Measurements from ENCODE around the gene SPEF2. TPM values are rescaled to one million over a fixed set of nuclear protein-coding genes. Genes with fewer than 3 reads are reported as not detected.

Gene SPEF2
- total RNA-seq, 1 donor from 2014 or later: 10.8 TPM

DNA sequence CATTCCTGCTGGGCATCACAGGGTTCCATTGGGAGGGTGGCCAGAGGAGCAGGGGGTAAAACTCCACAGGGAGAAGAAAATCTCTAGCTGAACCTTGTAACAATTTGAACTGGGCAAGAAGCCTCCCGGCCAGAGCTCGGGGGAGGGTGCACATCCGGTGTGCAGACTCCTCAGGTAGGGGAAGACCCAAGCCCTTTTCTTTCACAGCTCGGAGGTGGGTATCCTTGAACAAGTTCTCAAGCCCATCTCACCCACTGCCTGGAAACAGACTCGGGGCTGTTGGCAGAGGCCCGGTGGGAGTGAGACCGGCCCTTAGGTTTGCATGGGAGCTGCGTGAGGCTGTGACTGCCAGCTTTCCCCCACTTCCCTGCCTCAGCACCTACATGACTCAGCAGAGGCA, 127.5 kb downstream of the SPEF2 start:
- Histone ChIP-seq H3K27me3 (no peaks in the 10 kb centered on the region), H3K4me1 (no peaks in the 10 kb centered on the region), H3K27ac (no peak overlapping the region), H3K36me3 (no peaks in the 10 kb centered on the region), H3K4me3 (no peak overlapping the region), H3K9me3 (no peaks in the 10 kb centered on the region)
- TF ChIP-seq POLR2AphosphoS5 (IDR thresholded peaks at IDR 0.05; ENCODE audit: insufficient read depth in 1 of 2, low read depth in 1 of 2): no peak
- TF ChIP-seq POLR2A (IDR thresholded peaks at IDR 0.05): no peak
- no peak for TF ChIP-seq CTCF (IDR thresholded peaks at IDR 0.05)
- intact Hi-C loops (cut with DNase I): no loop called here
- DNase-seq (ENCODE audit: extremely low spot score in 2 of 2): no peak

GRCh38 chr5:35745660-35746059, 128.0 kb downstream of the SPEF2 start:
- Histone ChIP-seq H3K27me3 (no peaks in the 10 kb centered on the region), H3K9me3 (no peaks in the 10 kb centered on the region), H3K4me1 (no peaks in the 10 kb centered on the region), H3K27ac (no peak overlapping the region), H3K36me3 (no peaks in the 10 kb centered on the region), H3K4me3 (no peak overlapping the region)
- TF ChIP-seq POLR2A (IDR thresholded peaks at IDR 0.05) (no peak), CTCF (IDR thresholded peaks at IDR 0.05) (no peak), POLR2AphosphoS5 (IDR thresholded peaks at IDR 0.05; ENCODE audit: insufficient read depth in 1 of 2, low read depth in 1 of 2) (no peak)
- intact Hi-C loops (cut with DNase I): no loop called here
- no peak for DNase-seq (ENCODE audit: extremely low spot score in 2 of 2)

DNA sequence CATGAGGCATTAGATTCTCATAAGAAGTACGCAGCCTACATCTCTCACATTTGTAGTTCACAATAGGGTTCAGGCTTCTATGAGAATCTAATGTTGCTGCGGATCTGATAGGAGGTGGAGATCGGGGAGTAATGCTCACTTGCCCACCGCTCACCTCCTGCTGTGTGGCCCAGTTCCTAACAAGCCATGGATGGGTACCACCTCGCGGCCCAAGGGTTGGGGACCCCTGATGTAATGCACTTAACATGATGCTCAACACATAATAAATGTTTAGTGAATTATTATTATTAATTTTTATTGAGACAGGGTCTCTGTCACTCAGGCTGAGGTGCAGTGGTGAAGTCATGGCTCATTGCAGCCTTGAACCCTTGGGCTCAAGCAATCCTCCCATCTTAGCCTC, 134.3 kb downstream of the SPEF2 start:
- no peak for DNase-seq (ENCODE audit: extremely low spot score in 2 of 2)
- H3K36me3 ChIP-seq: no peaks in the 10 kb centered on the region
- H3K9me3 ChIP-seq: no peaks in the 10 kb centered on the region
- no peak overlapping the region for H3K27ac ChIP-seq
- H3K27me3 ChIP-seq: no peaks in the 10 kb centered on the region
- no peaks in the 10 kb centered on the region for H3K4me1 ChIP-seq
- intact Hi-C loops (cut with DNase I): no loop called here
- no peak for TF ChIP-seq CTCF (IDR thresholded peaks at IDR 0.05)
- TF ChIP-seq POLR2A (IDR thresholded peaks at IDR 0.05): no peak
- TF ChIP-seq POLR2AphosphoS5 (IDR thresholded peaks at IDR 0.05; ENCODE audit: insufficient read depth in 1 of 2, low read depth in 1 of 2): no peak
- H3K4me3 ChIP-seq: no peak overlapping the region

GRCh38 chr5:35753500-35753899, 135.8 kb downstream of the SPEF2 start:
- no peaks in the 10 kb centered on the region for H3K9me3 ChIP-seq
- no peaks in the 10 kb centered on the region for H3K27me3 ChIP-seq
- TF ChIP-seq POLR2AphosphoS5 (IDR thresholded peaks at IDR 0.05; ENCODE audit: insufficient read depth in 1 of 2, low read depth in 1 of 2): no peak
- TF ChIP-seq CTCF (IDR thresholded peaks at IDR 0.05): no peak
- TF ChIP-seq POLR2A (IDR thresholded peaks at IDR 0.05): no peak
- no peak overlapping the region for H3K4me3 ChIP-seq
- DNase-seq (ENCODE audit: extremely low spot score in 2 of 2): no peak
- no peaks in the 10 kb centered on the region for H3K4me1 ChIP-seq
- H3K36me3 ChIP-seq: no peaks in the 10 kb centered on the region
- H3K27ac ChIP-seq: no peak overlapping the region
- intact Hi-C loops (cut with DNase I): no loop called here

DNA sequence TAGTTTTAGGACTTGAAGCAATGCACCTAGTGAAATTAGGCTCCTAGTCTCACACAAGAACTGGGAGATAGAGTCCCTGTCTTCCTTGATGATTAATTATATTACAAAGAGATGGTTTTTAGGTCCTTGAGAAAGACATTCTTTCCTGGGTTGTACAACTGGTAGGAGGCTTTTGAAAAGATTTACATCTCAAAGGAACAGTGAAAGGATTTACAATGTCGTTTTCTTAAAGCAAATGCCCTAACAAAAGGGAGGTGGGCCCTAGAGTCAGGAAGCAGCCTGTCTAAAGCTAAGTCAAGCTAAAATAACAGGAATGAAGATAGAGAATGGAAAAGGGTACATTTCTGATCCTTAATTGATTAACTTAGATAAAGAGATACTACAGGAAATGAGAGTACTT, 136.8 kb downstream of the SPEF2 start:
- H3K27ac ChIP-seq: no peak overlapping the region
- no peak for TF ChIP-seq POLR2AphosphoS5 (IDR thresholded peaks at IDR 0.05; ENCODE audit: insufficient read depth in 1 of 2, low read depth in 1 of 2)
- TF ChIP-seq POLR2A (IDR thresholded peaks at IDR 0.05): no peak
- TF ChIP-seq CTCF (IDR thresholded peaks at IDR 0.05): no peak
- H3K4me3 ChIP-seq: no peak overlapping the region
- intact Hi-C loops (cut with DNase I): no loop called here
- H3K4me1 ChIP-seq: no peaks in the 10 kb centered on the region
- H3K9me3 ChIP-seq: no peaks in the 10 kb centered on the region
- DNase-seq (ENCODE audit: extremely low spot score in 2 of 2): no peak
- H3K36me3 ChIP-seq: no peaks in the 10 kb centered on the region
- H3K27me3 ChIP-seq: no peaks in the 10 kb centered on the region

All from vagina (tissue), 2 donors.